Hematopoietic multipotent progenitor cell treated with erythropoietin and hydrocortisone succinate and interleukin-3 and kit ligand, for 8 days (in vitro differentiated cells): ENCODE data around the gene LRRC55.
"Not testable (repeated sequence)": the region's sequence is repeated elsewhere in the genome, so short reads cannot be mapped to it uniquely, and the experiment has no call there.

Experiments
- DNase-seq: peaks from one replicate; pipeline ENCODE4 v3.0.0-alpha.2; 2015

Gene LRRC55

DNA sequence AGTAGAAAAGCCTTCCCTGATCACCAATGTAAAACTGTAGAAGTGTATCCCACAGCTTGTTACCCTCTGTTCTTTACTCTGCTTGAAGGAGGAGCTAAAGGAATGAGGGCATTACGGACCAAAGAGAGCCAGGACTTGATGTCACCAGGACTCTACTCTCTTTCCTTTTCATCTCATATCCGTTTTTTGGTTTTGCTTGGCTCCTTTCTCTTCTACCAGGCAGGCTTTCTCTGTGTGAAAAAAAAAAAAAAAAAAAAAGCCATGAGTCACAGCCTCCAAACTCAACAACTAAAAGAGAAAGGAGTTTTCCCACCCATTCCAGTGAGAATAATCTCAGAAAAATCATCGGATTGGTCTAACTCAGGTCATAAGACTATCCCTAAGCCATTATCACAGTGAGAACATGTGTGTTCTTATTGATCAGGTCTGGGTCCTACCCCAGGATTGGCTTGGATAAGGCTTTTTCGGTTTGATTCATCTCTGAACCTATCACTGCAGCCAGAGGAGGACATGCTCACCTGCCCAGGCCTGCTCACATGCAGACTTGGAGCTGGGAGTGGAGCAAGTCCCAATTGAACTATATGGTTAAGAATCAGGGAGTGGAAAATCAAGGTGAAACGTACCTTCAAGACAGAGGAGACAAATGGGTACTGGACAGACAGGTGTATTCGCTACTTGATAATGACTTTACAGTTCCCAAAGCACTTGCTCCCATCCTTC, 19.4 kb upstream of the LRRC55 start:
- DNase-seq = no peak

GRCh38 chr11:57163160-57163868, 18.4 kb upstream of the LRRC55 start:
- DNase-seq = no peak

DNA sequence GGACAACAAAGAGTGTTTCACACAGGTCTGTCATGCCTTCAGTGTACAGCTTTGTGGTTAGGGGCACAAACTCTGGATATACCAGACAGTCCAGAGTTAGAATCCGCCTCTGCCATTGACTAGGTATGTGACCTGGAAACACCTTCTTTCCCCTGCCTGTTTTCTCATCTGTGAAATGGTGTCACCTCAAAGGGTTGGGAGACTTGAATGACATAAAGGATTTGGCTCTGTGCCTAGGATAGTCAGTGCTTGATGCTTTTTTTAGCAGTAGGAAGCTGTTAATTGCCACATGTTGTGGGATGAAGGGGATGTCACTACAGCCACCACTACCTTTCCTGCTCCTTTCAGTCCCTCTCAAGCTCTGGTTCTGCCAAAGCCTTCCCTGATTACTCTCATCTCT, 17.4 kb upstream of the LRRC55 start:
- no peak for DNase-seq

- DNase-seq = no peak
These were observed 14.5 kb upstream of the LRRC55 start for GRCh38 chr11:57167125-57167846.

- DNase-seq = not testable (repeated sequence)
These were observed 11.9 kb upstream of the LRRC55 start for GRCh38 chr11:57169732-57170313.

GRCh38 chr11:57172031-57172430, 9.7 kb upstream of the LRRC55 start:
- no peak for DNase-seq

GRCh38 chr11:57174656-57175055, 7.1 kb upstream of the LRRC55 start:
- no peak for DNase-seq

DNA sequence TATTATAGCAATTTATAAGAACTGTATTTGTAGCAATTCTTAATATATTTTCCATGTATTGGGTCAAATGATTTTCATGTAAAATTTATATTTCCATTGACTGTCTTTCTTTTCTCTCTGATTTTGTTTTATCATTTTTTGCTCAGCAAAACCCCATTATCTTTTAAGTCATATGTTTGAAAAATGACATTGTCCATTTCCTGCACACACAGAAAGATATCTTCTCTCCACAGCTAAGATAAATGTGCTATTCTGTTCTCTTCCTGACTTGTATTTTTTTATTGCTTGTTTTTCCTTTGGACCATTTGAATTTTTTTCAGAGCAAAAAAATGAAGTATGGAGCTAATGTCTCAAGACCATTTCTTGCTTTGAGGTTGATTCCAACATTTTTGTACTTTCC, 6.3 kb upstream of the LRRC55 start:
- DNase-seq = no peak

GRCh38 chr11:57178334-57178733, 3.4 kb upstream of the LRRC55 start:
- DNase-seq = no peak

GRCh38 chr11:57179681-57180080, 2.1 kb upstream of the LRRC55 start:
- DNase-seq = no peak

- no peak for DNase-seq
These were observed 1.6 kb upstream of the LRRC55 start for GRCh38 chr11:57180081-57180561.

DNA sequence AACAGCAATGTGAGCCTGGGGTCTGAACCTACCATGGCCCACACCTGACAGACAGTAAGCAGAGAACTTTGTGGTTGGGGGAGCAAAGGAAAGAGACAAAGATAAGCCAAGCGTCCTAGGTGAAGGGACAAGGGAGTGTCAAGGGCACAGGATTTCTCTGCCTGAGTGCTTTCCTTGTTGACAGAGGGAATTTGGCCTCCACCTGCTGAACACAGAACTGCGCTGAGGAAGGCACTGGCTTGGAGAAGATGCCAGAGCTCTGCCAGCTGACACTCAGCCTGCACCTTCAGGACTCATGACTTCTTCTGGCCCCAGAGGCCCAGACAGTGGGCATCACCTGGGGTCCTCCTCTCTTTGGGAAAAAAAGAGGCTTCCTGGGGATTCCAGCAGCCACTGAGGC, 789 bp upstream of the LRRC55 start:
- no peak for DNase-seq

DNA sequence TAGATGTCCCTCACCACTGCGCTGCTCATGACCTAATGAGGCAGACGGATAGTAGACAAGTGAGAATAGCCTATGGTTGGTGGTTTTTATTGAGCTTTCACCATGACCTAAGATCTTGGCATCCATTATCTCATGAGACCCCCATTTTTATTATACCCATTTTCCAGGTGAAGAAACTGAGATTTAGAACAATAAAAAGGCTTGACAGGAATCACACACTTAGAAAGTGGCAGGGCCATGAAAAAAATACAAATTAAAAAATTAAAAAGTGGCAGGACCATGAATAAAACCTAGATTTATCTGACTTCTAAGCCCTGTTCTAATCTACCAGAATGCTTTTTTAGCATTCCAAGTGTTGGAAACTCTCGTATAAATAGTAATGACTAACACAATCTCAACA, 1.1 kb downstream of the LRRC55 start:
- no peak for DNase-seq

- no peak for DNase-seq
These were observed 8.8 kb downstream of the LRRC55 start for GRCh38 chr11:57190548-57190947.

DNA sequence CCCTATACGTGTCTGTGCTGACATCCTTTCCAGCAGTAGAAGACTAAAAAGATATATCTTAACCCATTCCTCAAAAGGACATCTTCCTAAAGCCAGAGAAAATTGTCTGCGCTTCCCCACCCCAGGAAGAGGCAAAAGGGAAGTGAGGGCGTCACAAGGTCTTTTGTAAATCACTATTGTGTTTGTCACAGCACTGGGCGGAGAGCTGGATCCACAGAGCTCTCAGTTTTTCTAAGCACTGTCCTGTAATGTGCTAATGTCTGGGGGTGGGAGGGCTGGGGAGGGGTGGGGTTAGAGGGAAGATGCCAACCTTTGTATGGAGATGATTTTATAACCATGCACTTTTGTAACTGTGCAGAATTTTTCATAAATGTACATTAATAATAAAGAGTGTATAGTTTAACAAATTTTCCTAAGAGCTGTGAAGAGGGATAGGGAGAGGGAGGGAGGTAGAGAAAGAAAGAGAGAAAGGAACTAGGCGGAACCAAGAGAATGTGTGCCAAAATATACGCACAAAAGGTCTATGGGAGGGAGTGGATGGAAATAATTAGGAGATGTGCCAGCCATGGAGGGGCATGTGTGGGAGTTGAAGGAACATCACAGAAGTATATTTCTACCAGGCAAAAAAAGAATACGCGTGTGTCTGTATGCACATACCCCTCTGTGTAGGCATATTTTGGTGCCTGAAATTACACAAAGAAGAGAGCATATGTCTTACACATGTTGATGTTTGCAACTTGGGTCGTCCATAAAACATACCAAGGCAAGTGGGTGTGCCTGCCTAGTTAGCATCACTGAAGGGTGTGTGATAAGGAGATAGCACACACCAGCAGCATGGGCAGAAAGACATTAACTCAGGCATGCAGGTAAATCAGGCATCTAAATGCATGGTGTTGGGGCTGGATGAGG, 9.8 kb downstream of the LRRC55 start:
- DNase-seq = no peak

GRCh38 chr11:57192316-57192715, 10.6 kb downstream of the LRRC55 start:
- no peak for DNase-seq

GRCh38 chr11:57196596-57196995, 14.8 kb downstream of the LRRC55 start:
- DNase-seq = no peak

- DNase-seq = no peak
These were observed 16.0 kb downstream of the LRRC55 start for GRCh38 chr11:57197762-57198161.

GRCh38 chr11:57199330-57199729, 17.6 kb downstream of the LRRC55 start:
- DNase-seq = no peak

- DNase-seq = no peak
These were observed 19.2 kb downstream of the LRRC55 start for GRCh38 chr11:57200917-57201316.

- DNase-seq = no peak
These were observed 20.5 kb downstream of the LRRC55 start for GRCh38 chr11:57202281-57202680.

GRCh38 chr11:57203359-57203758, 21.6 kb downstream of the LRRC55 start:
- no peak for DNase-seq
